Activated naive CD8-positive, alpha-beta T cell treated with anti-CD3 and anti-CD28 coated beads, Interleukin-2, amount 10 ng/mL, durations not matched to agents 7 days and 5 days (primary cell): ENCODE results near the gene C8G. TPM values are rescaled to one million over a fixed set of nuclear protein-coding genes. Genes with fewer than 3 reads are reported as not detected.

ENCODE experiments used
- ATAC-seq: fragments of 150-1000 bp; cut with Tn5 transposase; one replicate; pipeline ENCODE4 v1.10.0; 2021; ENCODE audit warnings: low read depth, moderate library complexity
- POLR2A ChIA-PET: fragments of 350-600 bp; sonication (Branson Sonifier 250); formaldehyde crosslinking; loops from one replicate; lab custom pipeline; 2021; ENCODE audit warnings: antibody characterized with exemption; lab: Charles Lee
- DNase-seq: peaks from one replicate; pipeline ENCODE4 v3.0.0; 2021
- H3K27ac Mint-ChIP-seq: one replicate; pipeline ENCODE4 v1.8.0; 2022; ENCODE audit warnings: mild to moderate bottlenecking, mixed read lengths
- H3K27me3 Mint-ChIP-seq: one replicate; pipeline ENCODE4 v1.8.0; 2022; ENCODE audit warnings: mild to moderate bottlenecking, moderate library complexity, mixed read lengths
- H3K36me3 Mint-ChIP-seq: one replicate; pipeline ENCODE4 v1.8.0; 2021; ENCODE audit warnings: mild to moderate bottlenecking, mixed read lengths
- H3K4me1 Mint-ChIP-seq: one replicate; pipeline ENCODE4 v1.8.0; 2021; ENCODE audit warnings: mixed read lengths
- H3K4me3 Mint-ChIP-seq: one replicate; pipeline ENCODE4 v1.8.0; 2022; ENCODE audit warnings: mild to moderate bottlenecking, moderate library complexity, mixed read lengths
- H3K9me3 Mint-ChIP-seq: one replicate; pipeline ENCODE4 v1.8.0; 2021; ENCODE audit warnings: mixed read lengths
- total RNA-seq, 2 experiments: library from RNA; stranded (reverse); gene quantifications; one replicate each; pipeline ENCODE4 v1.2.3, GENCODE V29; 2021

Gene C8G
- total RNA-seq, 2 experiments from 2014 or later, result 1.5 to 3.6 TPM

- no peak overlapping the region for H3K27ac Mint-ChIP-seq
- ATAC-seq (no peak), DNase-seq (no peak)
- POLR2A ChIA-PET, result no interaction called here
- no peaks in the 10 kb centered on the region for H3K9me3 Mint-ChIP-seq
- no peak overlapping the region for H3K4me3 Mint-ChIP-seq
- peaks cover 18% of the 10 kb centered on the region for H3K36me3 Mint-ChIP-seq
- no peaks in the 10 kb centered on the region for H3K4me1 Mint-ChIP-seq
- H3K27me3 Mint-ChIP-seq, result no peaks in the 10 kb centered on the region
Measured at GRCh38 chr9:136925414-136926153, 19.5 kb upstream of the C8G start.

GRCh38 chr9:136926154-136926704 lies 18.8 kb upstream of the C8G start:
- POLR2A ChIA-PET, result interaction anchor here (0.5 kb wide), 2 partner anchors 13 to 72 kb away, joined by 3 to 8 read pairs; no protein-coding TSS in a partner anchor
- Mint-ChIP-seq H3K27me3 (no peaks in the 10 kb centered on the region), H3K27ac (no peak overlapping the region), H3K36me3 (peaks cover 23% of the 10 kb centered on the region), H3K4me1 (no peaks in the 10 kb centered on the region), H3K4me3 (no peak overlapping the region), H3K9me3 (no peaks in the 10 kb centered on the region)
- DNase-seq, result no peak
- no peak for ATAC-seq

GRCh38 chr9:136926749-136927148 lies 18.3 kb upstream of the C8G start:
- DNase-seq (no peak), ATAC-seq (no peak)
- H3K4me1 Mint-ChIP-seq, result no peaks in the 10 kb centered on the region
- POLR2A ChIA-PET, result interaction anchor here (0.5 kb wide), 2 partner anchors 14 to 72 kb away, joined by 3 to 8 read pairs; no protein-coding TSS in a partner anchor
- no peaks in the 10 kb centered on the region for H3K9me3 Mint-ChIP-seq
- no peak overlapping the region for H3K4me3 Mint-ChIP-seq
- H3K27ac Mint-ChIP-seq, result no peak overlapping the region
- H3K36me3 Mint-ChIP-seq, result peaks cover 24% of the 10 kb centered on the region
- H3K27me3 Mint-ChIP-seq, result no peaks in the 10 kb centered on the region

GRCh38 chr9:136927343-136928271 lies 17.4 kb upstream of the C8G start:
- peaks cover 28% of the 10 kb centered on the region for H3K36me3 Mint-ChIP-seq
- no peak overlapping the region for H3K27ac Mint-ChIP-seq
- POLR2A ChIA-PET, result no interaction called here
- ATAC-seq, result no peak
- no peak for DNase-seq
- H3K27me3 Mint-ChIP-seq, result no peaks in the 10 kb centered on the region
- H3K4me3 Mint-ChIP-seq, result no peak overlapping the region
- no peaks in the 10 kb centered on the region for H3K9me3 Mint-ChIP-seq
- no peaks in the 10 kb centered on the region for H3K4me1 Mint-ChIP-seq

GRCh38 chr9:136928591-136928990 lies 16.5 kb upstream of the C8G start:
- DNase-seq (no peak), ATAC-seq (no peak)
- Mint-ChIP-seq H3K9me3 (no peaks in the 10 kb centered on the region), H3K4me3 (no peak overlapping the region), H3K27me3 (no peaks in the 10 kb centered on the region), H3K4me1 (no peaks in the 10 kb centered on the region), H3K27ac (no peak overlapping the region), H3K36me3 (peaks cover 33% of the 10 kb centered on the region)
- POLR2A ChIA-PET, result interaction anchor here (0.6 kb wide), 2 partner anchors 17 to 22 kb away, joined by 3 to 4 read pairs; partner anchors contain the start of gene C8G

- POLR2A ChIA-PET, result no interaction called here
- DNase-seq (no peak), ATAC-seq (no peak)
- Mint-ChIP-seq H3K27ac (no peak overlapping the region), H3K27me3 (no peaks in the 10 kb centered on the region), H3K4me1 (no peaks in the 10 kb centered on the region), H3K36me3 (peaks cover 33% of the 10 kb centered on the region), H3K9me3 (no peaks in the 10 kb centered on the region), H3K4me3 (no peak overlapping the region)
Measured at GRCh38 chr9:136930014-136930413, 15.0 kb upstream of the C8G start.

- no peak for DNase-seq
- H3K9me3 Mint-ChIP-seq, result no peaks in the 10 kb centered on the region
- POLR2A ChIA-PET, result no interaction called here
- ATAC-seq, result no peak
- peaks cover 33% of the 10 kb centered on the region for H3K36me3 Mint-ChIP-seq
- no peak overlapping the region for H3K27ac Mint-ChIP-seq
- no peaks in the 10 kb centered on the region for H3K27me3 Mint-ChIP-seq
- H3K4me3 Mint-ChIP-seq, result no peak overlapping the region
- no peaks in the 10 kb centered on the region for H3K4me1 Mint-ChIP-seq
Measured at GRCh38 chr9:136931611-136932130, 13.4 kb upstream of the C8G start.

- peaks cover 1% of the 10 kb centered on the region for H3K4me1 Mint-ChIP-seq
- H3K27ac Mint-ChIP-seq, result no peak overlapping the region
- no peak overlapping the region for H3K4me3 Mint-ChIP-seq
- H3K27me3 Mint-ChIP-seq, result no peaks in the 10 kb centered on the region
- H3K9me3 Mint-ChIP-seq, result no peaks in the 10 kb centered on the region
- POLR2A ChIA-PET, result no interaction called here
- DNase-seq (no peak), ATAC-seq (no peak)
- peaks cover 34% of the 10 kb centered on the region for H3K36me3 Mint-ChIP-seq
Measured at GRCh38 chr9:136934277-136934676, 10.8 kb upstream of the C8G start.

- ATAC-seq (no peak), DNase-seq (no peak)
- H3K27ac Mint-ChIP-seq, result no peak overlapping the region
- peaks cover 26% of the 10 kb centered on the region for H3K36me3 Mint-ChIP-seq
- no peaks in the 10 kb centered on the region for H3K9me3 Mint-ChIP-seq
- H3K4me1 Mint-ChIP-seq, result peaks cover 1% of the 10 kb centered on the region
- no peak overlapping the region for H3K4me3 Mint-ChIP-seq
- POLR2A ChIA-PET, result interaction anchor here (0.6 kb wide), 1 partner anchor 789 kb away, joined by 3 read pairs; no protein-coding TSS in a partner anchor
- no peaks in the 10 kb centered on the region for H3K27me3 Mint-ChIP-seq
Measured at GRCh38 chr9:136935651-136936050, 9.4 kb upstream of the C8G start.

- Mint-ChIP-seq H3K36me3 (peaks cover 19% of the 10 kb centered on the region), H3K4me3 (no peak overlapping the region), H3K27me3 (no peaks in the 10 kb centered on the region), H3K9me3 (no peaks in the 10 kb centered on the region), H3K27ac (peak overlapping the region; percentile 16), H3K4me1 (peaks cover 1% of the 10 kb centered on the region)
- POLR2A ChIA-PET, result no interaction called here
- DNase-seq (no peak), ATAC-seq (no peak)
Measured at GRCh38 chr9:136936645-136937170, 8.3 kb upstream of the C8G start.

GRCh38 chr9:136937186-136938001 lies 7.6 kb upstream of the C8G start:
- H3K4me3 Mint-ChIP-seq, result no peak overlapping the region
- peaks cover 17% of the 10 kb centered on the region for H3K36me3 Mint-ChIP-seq
- peaks cover 1% of the 10 kb centered on the region for H3K4me1 Mint-ChIP-seq
- no peak for DNase-seq
- no peaks in the 10 kb centered on the region for H3K27me3 Mint-ChIP-seq
- POLR2A ChIA-PET, result no interaction called here
- no peak overlapping the region for H3K27ac Mint-ChIP-seq
- no peaks in the 10 kb centered on the region for H3K9me3 Mint-ChIP-seq
- no peak for ATAC-seq

GRCh38 chr9:136939431-136939995 lies 5.5 kb upstream of the C8G start:
- Mint-ChIP-seq H3K27ac (peak overlapping the region; percentile 48), H3K9me3 (no peaks in the 10 kb centered on the region), H3K4me1 (peaks cover 1% of the 10 kb centered on the region), H3K27me3 (no peaks in the 10 kb centered on the region), H3K4me3 (no peak overlapping the region), H3K36me3 (peaks cover 12% of the 10 kb centered on the region)
- ATAC-seq (no peak), DNase-seq (no peak)
- POLR2A ChIA-PET, result interaction anchor here (0.9 kb wide), 1 partner anchor 54 kb away, joined by 3 read pairs; the partner anchor contains the start of gene TRAF2
